SK-N-SH (cell line): ENCODE data around the gene REC8.

Experiments
- MXI1 ChIP-seq: IDR thresholded peaks from 2 replicates; pipeline ENCODE4 v1.6.1; 2012; ENCODE audit warnings: mild to moderate bottlenecking, low read depth, low read length, improper control_type of control experiment
- NFIC ChIP-seq: IDR thresholded peaks from 2 replicates; pipeline ENCODE4 v1.4.0; 2012; ENCODE audit warnings: borderline replicate concordance
- SIN3A ChIP-seq: IDR thresholded peaks from 2 replicates; pipeline ENCODE4 v1.6.1; 2012; ENCODE audit warnings: low read depth, mild to moderate bottlenecking, low read length, moderate library complexity, borderline replicate concordance
- YY1 ChIP-seq: IDR thresholded peaks from 2 replicates; pipeline ENCODE4 v1.4.0; 2012; ENCODE audit warnings: low read depth, mild to moderate bottlenecking
- TF ChIP-seq, protein P1 (sequence below): IDR thresholded peaks from 2 replicates; pipeline ENCODE4 v1.4.0; 2012; ENCODE audit warnings: low read depth, borderline replicate concordance
- TF ChIP-seq, protein P2 (sequence below): fragments of 200-600 bp; sonication (generic); IDR thresholded peaks from 2 replicates; pipeline ENCODE4 v1.6.1; 2017; ENCODE audit warnings: antibody characterized with exemption, mild to moderate bottlenecking, moderate library complexity

GRCh38 chr14:24129410-24129998 is 42.4 kb upstream of the REC8 start:
- TF ChIP-seq SIN3A = no peak
- no peak for TF ChIP-seq NFIC
- TF ChIP-seq, protein P1, sequence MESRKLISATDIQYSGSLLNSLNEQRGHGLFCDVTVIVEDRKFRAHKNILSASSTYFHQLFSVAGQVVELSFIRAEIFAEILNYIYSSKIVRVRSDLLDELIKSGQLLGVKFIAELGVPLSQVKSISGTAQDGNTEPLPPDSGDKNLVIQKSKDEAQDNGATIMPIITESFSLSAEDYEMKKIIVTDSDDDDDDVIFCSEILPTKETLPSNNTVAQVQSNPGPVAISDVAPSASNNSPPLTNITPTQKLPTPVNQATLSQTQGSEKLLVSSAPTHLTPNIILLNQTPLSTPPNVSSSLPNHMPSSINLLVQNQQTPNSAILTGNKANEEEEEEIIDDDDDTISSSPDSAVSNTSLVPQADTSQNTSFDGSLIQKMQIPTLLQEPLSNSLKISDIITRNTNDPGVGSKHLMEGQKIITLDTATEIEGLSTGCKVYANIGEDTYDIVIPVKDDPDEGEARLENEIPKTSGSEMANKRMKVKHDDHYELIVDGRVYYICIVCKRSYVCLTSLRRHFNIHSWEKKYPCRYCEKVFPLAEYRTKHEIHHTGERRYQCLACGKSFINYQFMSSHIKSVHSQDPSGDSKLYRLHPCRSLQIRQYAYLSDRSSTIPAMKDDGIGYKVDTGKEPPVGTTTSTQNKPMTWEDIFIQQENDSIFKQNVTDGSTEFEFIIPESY = no peak
- no peak for TF ChIP-seq MXI1
- TF ChIP-seq, protein P2, sequence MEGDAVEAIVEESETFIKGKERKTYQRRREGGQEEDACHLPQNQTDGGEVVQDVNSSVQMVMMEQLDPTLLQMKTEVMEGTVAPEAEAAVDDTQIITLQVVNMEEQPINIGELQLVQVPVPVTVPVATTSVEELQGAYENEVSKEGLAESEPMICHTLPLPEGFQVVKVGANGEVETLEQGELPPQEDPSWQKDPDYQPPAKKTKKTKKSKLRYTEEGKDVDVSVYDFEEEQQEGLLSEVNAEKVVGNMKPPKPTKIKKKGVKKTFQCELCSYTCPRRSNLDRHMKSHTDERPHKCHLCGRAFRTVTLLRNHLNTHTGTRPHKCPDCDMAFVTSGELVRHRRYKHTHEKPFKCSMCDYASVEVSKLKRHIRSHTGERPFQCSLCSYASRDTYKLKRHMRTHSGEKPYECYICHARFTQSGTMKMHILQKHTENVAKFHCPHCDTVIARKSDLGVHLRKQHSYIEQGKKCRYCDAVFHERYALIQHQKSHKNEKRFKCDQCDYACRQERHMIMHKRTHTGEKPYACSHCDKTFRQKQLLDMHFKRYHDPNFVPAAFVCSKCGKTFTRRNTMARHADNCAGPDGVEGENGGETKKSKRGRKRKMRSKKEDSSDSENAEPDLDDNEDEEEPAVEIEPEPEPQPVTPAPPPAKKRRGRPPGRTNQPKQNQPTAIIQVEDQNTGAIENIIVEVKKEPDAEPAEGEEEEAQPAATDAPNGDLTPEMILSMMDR = no peak
- no peak for TF ChIP-seq YY1
